ENCODE measurements around the gene AUH.

Gene AUH

GRCh38 chr9:91336786-91337185 is 24.9 kb downstream of the AUH start:
- ATAC-seq, result no peak

GRCh38 chr9:91334053-91334452 is 27.7 kb downstream of the AUH start:
- peak in 1 of 2 donors; percentile 30 for ATAC-seq

GRCh38 chr9:91333551-91333950 is 28.2 kb downstream of the AUH start:
- no peak for ATAC-seq

DNA sequence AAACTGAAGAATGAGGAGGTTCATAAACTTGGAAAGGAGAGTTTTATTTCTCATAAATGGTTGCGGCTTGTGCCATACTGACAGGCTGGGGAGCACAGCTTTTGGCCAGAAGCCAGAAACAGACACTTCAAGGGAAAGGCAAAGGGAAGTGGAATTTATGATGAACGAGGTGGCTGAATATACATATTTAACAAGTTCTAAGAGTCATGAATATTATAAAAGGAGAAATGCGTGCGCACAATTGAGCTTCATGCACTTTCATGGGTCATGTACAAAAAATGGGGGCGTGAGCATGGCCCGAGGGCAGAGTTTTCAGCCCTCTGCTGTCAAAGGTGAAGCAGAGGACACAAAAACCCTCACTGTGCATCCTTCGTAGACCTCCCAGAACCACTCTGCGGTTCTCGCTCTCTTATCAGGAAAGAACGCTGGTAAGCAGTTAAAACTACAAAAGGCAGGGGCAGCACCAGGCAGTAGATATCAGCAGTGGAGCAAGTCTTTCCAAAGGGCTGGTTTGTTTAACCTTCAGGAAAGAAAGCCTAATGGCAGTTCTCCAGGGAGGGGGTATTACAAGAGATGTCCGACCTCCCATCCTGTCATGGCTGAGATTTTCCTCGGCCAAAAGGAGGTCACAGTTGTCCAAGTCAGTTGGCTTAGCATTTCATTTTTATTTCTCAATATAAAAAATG is 29.0 kb downstream of the AUH start:
- no peak for ATAC-seq

GRCh38 chr9:91331849-91332248 is 29.9 kb downstream of the AUH start:
- ATAC-seq, result no peak

GRCh38 chr9:91328186-91328585 is 33.5 kb downstream of the AUH start:
- no peak for ATAC-seq

GRCh38 chr9:91321691-91322090 is 40.0 kb downstream of the AUH start:
- no peak for ATAC-seq

DNA sequence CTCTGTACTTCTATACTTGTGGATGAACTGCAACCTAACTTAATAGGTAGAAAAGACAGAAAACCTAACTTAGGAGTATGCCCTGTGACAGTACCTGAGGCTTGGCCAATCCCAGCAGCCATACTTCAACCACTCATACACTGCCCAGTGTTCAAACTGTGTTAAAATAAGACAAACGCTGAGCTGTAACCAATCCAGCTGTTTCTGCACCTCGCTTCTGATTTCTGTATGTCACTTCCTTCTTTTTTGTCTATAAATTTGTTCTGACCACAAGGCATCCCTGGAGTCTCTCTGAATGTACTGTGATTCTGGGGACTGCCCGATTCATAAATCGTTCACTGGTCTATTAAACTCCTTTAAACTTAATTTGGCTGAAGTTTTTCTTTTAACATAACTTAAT is 41.4 kb downstream of the AUH start:
- no peak for ATAC-seq

GRCh38 chr9:91316093-91316492 is 45.6 kb downstream of the AUH start:
- no peak for ATAC-seq

- ATAC-seq, result no peak
These were observed 46.5 kb downstream of the AUH start for GRCh38 chr9:91315191-91315590.

- no peak for ATAC-seq
These were observed 48.9 kb downstream of the AUH start for GRCh38 chr9:91312717-91313325.

- no peak for ATAC-seq
These were observed 51.7 kb downstream of the AUH start for GRCh38 chr9:91310037-91310436.

DNA sequence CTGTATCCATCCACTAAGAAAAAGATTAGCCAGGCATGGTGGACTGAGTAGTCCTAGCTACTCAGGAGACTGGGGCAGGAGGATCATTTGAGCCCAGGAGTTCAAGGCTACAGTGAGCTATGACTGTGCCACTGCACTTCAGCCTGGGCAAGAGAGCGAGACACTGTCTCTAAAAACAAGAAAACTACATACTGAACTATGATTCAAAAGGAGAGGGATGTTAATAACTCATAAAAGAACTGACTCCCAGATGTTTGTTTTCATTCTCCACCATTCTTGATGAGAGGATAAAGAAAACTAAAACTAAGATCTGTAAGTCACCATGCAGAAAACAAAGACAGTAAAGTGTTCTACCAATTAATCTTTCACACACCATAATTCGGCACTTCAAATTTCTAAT is 53.5 kb downstream of the AUH start:
- no peak for ATAC-seq

DNA sequence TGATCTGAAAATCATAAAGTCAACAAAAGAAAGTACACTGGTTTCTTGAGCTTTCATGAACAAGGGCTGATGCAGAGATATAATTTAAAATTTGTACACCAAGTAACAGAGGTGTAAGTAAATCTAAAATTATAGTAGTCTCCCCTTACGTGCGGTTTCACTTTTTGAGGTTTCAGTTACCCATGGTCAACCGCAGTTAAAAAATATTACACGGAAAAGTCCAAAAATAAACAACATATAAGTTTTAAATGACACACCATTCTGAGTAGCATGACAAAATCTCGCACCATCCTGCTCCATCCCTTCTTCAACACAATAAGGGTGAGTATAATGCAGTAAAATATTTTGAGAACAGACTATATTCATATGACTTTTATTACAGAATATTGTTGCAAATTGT is 54.4 kb downstream of the AUH start:
- ATAC-seq, result no peak

DNA sequence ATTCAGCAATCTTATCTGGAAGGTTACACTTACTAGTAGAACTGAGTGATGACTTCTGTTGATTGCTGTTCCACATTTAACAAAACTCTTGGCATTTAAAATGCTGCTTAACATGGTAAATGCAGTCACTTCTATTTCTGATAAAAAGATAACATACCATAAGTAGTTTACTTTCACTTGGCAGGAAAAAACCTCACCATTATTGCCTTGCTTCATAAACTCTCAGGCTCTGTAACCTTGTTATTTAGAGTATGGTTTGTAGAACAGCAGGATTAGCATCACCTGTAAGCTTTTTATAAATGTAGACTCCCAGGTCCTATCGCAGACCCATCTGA is 55.5 kb downstream of the AUH start:
- ATAC-seq, result no peak

DNA sequence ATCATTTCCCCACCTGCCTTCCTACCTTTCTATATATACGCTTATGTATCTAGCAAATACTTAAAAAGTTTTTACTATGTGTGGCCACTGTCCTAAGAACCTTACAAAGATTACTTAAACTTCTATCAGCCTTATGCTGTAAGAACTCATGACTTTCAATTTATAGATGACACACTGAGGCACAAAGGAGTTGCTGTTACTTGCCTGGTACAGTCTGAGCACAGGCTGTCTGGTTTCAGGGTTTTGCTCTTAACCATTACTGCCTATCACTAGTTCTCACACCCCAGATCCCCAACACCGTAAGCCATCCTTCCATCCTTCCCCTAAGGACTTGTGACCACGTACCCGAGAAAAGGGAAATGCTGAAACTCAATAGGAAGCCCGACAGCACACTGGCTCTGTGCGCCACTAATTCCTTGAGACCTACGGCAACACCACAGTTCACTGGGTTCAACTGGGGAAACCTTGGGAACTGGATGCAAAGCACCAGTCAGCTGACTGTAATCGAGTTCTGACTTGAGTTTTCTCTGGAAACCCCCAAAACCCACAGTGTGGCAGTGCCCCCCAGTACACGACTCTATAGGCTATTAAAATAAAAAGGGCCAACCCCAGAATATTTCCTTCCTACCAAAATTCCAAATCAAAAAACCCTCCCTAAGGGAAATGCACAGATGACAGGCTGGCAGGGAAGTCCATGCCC is 56.0 kb downstream of the AUH start:
- no peak for ATAC-seq

- no peak for ATAC-seq
These were observed 57.8 kb downstream of the AUH start for GRCh38 chr9:91303741-91304415.

DNA sequence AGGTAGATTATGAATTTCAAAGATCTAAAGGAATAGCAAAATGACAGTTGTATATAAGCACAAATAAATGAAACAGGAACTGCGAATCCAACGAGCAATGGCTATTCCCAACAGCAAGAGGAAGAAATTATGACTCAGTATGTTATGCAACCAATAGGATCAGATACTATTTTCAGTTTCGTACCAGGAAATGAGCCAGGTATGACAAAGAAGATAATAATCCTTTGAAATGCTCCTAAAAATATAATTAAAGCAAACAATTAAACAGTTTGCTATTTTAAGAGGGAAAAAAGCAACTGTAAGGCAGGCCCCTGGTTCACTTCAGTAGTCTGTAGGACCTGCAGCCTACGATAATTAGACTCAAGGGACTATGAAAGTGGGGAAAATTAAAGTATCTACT is 58.9 kb downstream of the AUH start:
- no peak for ATAC-seq

- no peak for ATAC-seq
These were observed 60.6 kb downstream of the AUH start for GRCh38 chr9:91301161-91301560.

DNA sequence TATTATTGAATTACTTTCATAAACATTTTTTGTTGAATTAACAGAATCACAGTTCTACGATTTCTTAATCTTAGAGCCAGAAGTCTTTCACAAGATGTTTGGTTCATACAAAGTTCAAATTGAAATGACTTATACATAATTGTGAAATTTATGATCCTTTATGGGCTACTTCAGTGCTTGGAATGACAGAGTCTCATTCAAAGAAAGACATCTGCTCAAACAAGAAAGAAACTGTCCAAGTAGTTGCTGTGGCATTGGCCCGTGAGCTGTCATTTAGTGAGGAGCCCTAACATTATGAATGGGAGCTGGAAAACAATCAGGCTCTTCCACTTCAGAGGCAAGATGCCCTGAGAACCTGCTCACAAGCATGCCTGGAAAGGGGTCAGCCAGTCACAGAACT is 63.4 kb downstream of the AUH start:
- ATAC-seq, result no peak

DNA sequence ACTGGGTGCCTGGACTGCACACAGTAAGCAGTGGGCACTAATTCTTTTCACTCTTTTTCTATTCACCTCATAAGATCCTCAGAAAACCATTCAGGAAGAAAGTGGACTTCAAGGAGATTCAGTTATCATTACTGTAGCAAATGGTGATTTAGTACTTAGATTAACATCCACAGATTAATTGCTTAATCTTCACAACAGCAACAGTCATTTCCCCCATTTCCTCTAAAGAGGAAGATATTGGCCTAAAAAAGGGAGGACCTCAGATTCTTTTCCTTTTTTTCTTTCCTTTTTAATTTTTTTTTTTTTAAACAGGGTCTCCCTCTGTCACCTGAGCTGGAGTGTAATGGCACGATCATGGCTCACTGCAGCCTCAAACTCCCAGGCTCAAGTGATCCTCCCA is 64.4 kb downstream of the AUH start:
- ATAC-seq, result no peak

- ATAC-seq, result no peak
These were observed 65.4 kb downstream of the AUH start for GRCh38 chr9:91296354-91296753.

GRCh38 chr9:91295357-91295756 is 66.4 kb downstream of the AUH start:
- no peak for ATAC-seq

- no peak for ATAC-seq
These were observed 69.9 kb downstream of the AUH start for GRCh38 chr9:91291866-91292265.

All from activated CD4-positive, CD25-positive, alpha-beta regulatory T cell treated with anti-CD3 and anti-CD28 coated beads, Interleukin-2, amount 50 U/mL, for 24 hours (primary cell).